ENCODE measurements around the gene ZNF516. TPM values are rescaled to one million over a fixed set of nuclear protein-coding genes. Genes with fewer than 3 reads are reported as not detected.

ZNF516 gene
- total RNA-seq, 1 donor from 2014 or later = 192 TPM

DNA sequence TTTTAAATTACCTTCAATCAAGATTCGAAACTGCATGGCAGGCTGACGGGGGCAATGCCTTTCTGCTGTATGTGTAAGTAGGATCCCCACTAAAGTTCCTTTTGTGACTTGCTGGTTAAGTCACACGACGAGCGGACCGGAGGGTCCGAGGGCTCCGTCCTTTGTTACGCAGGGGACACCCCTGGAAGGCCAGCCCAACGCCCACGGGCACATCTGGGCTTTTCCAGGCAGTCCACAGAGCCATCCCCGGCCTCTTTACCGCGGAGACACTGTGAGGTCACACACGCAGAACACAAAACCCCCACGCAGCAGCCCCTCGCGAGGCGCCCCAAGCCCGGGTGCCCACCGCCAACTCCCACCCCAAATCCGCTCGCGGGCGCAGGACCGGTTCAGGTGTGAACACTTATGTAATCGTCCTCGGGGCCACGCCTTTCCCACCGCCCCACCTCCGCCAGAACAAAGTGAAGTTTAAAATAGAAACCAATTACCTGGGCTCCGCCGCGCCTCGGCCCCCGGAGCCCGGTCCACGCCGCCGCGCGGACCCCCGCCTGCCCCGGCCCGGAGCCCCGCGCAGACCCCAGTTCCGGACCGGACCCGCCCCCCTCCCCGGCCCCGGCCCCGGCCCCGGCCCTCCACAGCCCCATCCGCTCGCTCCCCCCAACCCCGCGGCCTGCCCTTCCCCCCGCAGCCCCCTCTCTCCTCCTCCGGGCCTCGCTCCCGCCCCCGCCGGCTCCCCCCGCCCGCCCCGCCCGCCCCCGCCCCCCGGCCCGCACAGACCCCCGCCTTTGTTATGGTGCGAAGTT, 4.2 kb downstream of the ZNF516 start:
- Mint-ChIP-seq H3K27ac (ENCODE audit: unreplicated experiment) (peak overlapping the region; percentile 98), H3K4me1 (ENCODE audit: low read depth, unreplicated experiment) (peaks cover 25% of the 10 kb centered on the region), H3K27me3 (ENCODE audit: unreplicated experiment) (peaks cover 29% of the 10 kb centered on the region), H3K4me3 (ENCODE audit: unreplicated experiment) (peak overlapping the region; percentile 97), H3K36me3 (ENCODE audit: unreplicated experiment) (no peaks in the 10 kb centered on the region), H3K9me3 (ENCODE audit: unreplicated experiment) (peaks cover 41% of the 10 kb centered on the region)
- peak; percentile 71 for DNase-seq
- TF ChIP-seq, protein P1, sequence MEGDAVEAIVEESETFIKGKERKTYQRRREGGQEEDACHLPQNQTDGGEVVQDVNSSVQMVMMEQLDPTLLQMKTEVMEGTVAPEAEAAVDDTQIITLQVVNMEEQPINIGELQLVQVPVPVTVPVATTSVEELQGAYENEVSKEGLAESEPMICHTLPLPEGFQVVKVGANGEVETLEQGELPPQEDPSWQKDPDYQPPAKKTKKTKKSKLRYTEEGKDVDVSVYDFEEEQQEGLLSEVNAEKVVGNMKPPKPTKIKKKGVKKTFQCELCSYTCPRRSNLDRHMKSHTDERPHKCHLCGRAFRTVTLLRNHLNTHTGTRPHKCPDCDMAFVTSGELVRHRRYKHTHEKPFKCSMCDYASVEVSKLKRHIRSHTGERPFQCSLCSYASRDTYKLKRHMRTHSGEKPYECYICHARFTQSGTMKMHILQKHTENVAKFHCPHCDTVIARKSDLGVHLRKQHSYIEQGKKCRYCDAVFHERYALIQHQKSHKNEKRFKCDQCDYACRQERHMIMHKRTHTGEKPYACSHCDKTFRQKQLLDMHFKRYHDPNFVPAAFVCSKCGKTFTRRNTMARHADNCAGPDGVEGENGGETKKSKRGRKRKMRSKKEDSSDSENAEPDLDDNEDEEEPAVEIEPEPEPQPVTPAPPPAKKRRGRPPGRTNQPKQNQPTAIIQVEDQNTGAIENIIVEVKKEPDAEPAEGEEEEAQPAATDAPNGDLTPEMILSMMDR (IDR thresholded peaks at IDR 0.05; ENCODE audit: partially characterized antibody, unreplicated experiment) = no peak

DNA sequence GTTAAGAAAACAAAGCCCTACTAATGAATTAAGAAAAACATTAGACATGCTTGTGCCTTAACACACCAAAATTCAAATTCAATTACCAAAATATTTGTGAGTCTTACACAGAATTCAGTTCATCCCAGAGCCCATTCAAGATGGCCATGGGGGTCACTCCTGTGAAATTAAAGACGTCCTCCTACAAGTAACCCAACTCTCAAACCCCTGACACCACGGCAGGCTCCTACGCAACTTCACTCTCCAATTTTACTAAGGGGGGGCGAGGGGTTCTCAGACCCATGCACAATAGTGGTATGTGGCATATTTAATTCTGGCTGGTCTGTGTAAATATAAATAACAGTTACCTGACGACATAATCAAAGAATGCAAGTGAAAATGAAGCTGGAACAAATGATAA, 5.0 kb downstream of the ZNF516 start:
- Mint-ChIP-seq H3K4me3 (ENCODE audit: unreplicated experiment) (peak overlapping the region; percentile 97), H3K36me3 (ENCODE audit: unreplicated experiment) (no peaks in the 10 kb centered on the region), H3K9me3 (ENCODE audit: unreplicated experiment) (peaks cover 39% of the 10 kb centered on the region), H3K27ac (ENCODE audit: unreplicated experiment) (peak overlapping the region; percentile 98), H3K4me1 (ENCODE audit: low read depth, unreplicated experiment) (peaks cover 32% of the 10 kb centered on the region), H3K27me3 (ENCODE audit: unreplicated experiment) (peaks cover 24% of the 10 kb centered on the region)
- no peak for DNase-seq
- TF ChIP-seq, protein P1 (IDR thresholded peaks at IDR 0.05; ENCODE audit: partially characterized antibody, unreplicated experiment) = no peak

DNA sequence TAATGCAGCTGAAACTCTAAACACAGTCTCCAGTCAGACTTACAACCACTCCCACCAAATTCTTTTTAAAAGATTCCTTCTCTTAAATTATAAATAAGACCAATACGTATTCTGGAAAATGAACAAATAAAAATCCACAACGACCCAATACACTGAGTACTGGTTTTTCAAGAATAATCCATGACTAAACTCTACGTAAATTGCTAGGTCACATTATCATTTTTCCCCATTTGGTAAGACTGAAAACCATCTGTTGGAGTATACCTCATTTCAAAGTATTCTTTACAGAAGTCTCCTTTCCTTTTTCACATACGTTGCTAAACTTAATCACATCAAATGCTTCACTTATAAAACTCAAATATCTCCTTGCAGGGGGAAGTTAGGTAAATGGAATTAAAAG, 6.0 kb downstream of the ZNF516 start:
- no peak for DNase-seq
- Mint-ChIP-seq H3K27ac (ENCODE audit: unreplicated experiment) (peak overlapping the region; percentile 98), H3K9me3 (ENCODE audit: unreplicated experiment) (peaks cover 38% of the 10 kb centered on the region), H3K4me3 (ENCODE audit: unreplicated experiment) (peak overlapping the region; percentile 97), H3K4me1 (ENCODE audit: low read depth, unreplicated experiment) (peaks cover 41% of the 10 kb centered on the region), H3K27me3 (ENCODE audit: unreplicated experiment) (peaks cover 21% of the 10 kb centered on the region), H3K36me3 (ENCODE audit: unreplicated experiment) (no peaks in the 10 kb centered on the region)
- TF ChIP-seq, protein P1 (IDR thresholded peaks at IDR 0.05; ENCODE audit: partially characterized antibody, unreplicated experiment) = no peak

DNA sequence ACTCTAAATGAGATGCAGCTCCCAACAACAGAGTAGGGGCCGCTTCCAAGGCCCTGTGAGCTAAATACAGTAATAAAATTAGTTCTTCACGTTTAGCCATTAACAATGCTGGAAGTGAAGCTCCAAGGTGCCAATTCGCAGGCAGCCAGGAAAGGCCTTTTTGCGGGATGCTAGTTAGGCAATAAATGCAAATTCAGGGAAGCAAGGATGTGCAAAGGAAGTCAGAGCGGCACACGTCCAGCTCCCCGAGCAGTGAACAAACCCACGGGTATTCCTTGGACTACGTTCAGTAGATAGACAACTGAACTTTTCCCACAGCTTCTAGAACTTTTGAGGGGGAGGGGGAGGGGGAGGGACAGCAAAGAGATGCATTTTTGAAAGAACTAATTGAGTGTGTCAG, 6.9 kb downstream of the ZNF516 start:
- Mint-ChIP-seq H3K27me3 (ENCODE audit: unreplicated experiment) (peaks cover 24% of the 10 kb centered on the region), H3K27ac (ENCODE audit: unreplicated experiment) (peak overlapping the region; percentile 96), H3K9me3 (ENCODE audit: unreplicated experiment) (peaks cover 41% of the 10 kb centered on the region), H3K4me1 (ENCODE audit: low read depth, unreplicated experiment) (peaks cover 50% of the 10 kb centered on the region), H3K4me3 (ENCODE audit: unreplicated experiment) (peak overlapping the region; percentile 97), H3K36me3 (ENCODE audit: unreplicated experiment) (peaks cover 4% of the 10 kb centered on the region)
- DNase-seq = no peak
- TF ChIP-seq, protein P1 (IDR thresholded peaks at IDR 0.05; ENCODE audit: partially characterized antibody, unreplicated experiment) = no peak

DNA sequence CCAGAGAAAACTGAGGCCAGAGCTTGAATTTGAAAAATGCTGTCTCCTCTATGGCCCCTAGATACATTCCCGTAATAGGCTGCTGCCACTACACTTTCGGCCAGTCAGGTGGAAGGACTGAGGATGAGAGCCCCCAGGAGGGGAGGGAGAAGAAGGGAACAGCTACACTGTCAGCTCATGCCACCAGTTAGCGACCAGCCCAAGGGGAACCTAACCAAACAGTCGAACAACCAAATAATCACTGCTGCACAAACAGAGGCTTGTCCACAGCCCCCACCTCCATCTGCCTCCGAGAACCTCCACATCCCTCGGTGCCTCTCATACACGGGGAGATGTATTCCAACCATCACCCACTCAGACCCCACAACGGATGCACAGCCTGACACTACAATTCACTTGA, 7.3 kb downstream of the ZNF516 start:
- DNase-seq = peak; percentile 59
- H3K27ac Mint-ChIP-seq (ENCODE audit: unreplicated experiment) = peak overlapping the region; percentile 96

More for the DNA sequence above, 7.3 kb downstream of the ZNF516 start:
- H3K9me3 Mint-ChIP-seq (ENCODE audit: unreplicated experiment) = peaks cover 41% of the 10 kb centered on the region
- peaks cover 25% of the 10 kb centered on the region for H3K27me3 Mint-ChIP-seq (ENCODE audit: unreplicated experiment)
- H3K4me3 Mint-ChIP-seq (ENCODE audit: unreplicated experiment) = peak overlapping the region; percentile 97
- peaks cover 53% of the 10 kb centered on the region for H3K4me1 Mint-ChIP-seq (ENCODE audit: low read depth, unreplicated experiment)
- peaks cover 4% of the 10 kb centered on the region for H3K36me3 Mint-ChIP-seq (ENCODE audit: unreplicated experiment)
- TF ChIP-seq, protein P1 (IDR thresholded peaks at IDR 0.05; ENCODE audit: partially characterized antibody, unreplicated experiment) = no peak

Measured in glutamatergic neuron (in vitro differentiated cells).